Loucy (cell line): ENCODE results near the gene ATP1A1.

Experiments
- CTCF ChIP-seq: fragments of 200-600 bp; sonication (generic); conservative IDR thresholded peaks from 2 replicates; pipeline ENCODE4 v1.5.1; 2014; ENCODE audit warnings: mild to moderate bottlenecking, antibody characterized with exemption, low read length
- EZH2phosphoT487 ChIP-seq: fragments of 200-600 bp; IDR thresholded peaks from 2 replicates; pipeline ENCODE4 v1.6.1; 2018; ENCODE audit warnings: antibody characterized with exemption, mild to moderate bottlenecking, moderate library complexity, borderline replicate concordance

GRCh38 chr1:116368241-116368640 lies 4.8 kb upstream of the ATP1A1 start:
- TF ChIP-seq CTCF (no peak), EZH2phosphoT487 (no peak)
